ENCODE results near the gene MUC5B.

MUC5B gene

DNA sequence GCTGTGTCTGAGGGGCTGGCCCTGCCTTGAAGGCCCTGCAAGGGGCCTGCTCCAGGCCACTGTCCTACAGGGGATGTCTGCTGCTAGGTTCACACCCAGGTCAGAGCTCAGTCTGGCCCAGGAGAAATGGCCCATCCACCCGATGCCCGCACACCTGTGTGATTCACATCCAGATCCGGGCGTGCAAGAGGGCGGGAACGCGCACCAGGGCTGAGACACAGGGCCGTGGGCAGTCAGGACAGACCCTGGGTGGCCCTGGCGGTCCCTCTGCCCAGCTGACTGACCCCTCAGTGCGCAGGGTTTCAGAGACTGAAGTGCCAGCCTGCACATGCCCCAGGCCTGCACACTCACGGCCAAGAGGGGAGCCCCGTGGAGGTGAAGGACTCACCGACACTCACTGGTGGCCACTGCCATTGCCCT lies 79.2 kb downstream of the MUC5B start:
- Mint-ChIP-seq H3K4me1 (peaks cover 34 to 56% of the 10 kb centered on the region in 2 donors), H3K27me3 (no peaks in the 10 kb centered on the region), H3K36me3 (peaks cover 12 to 47% of the 10 kb centered on the region in 2 donors), H3K9me3 (no peaks in the 10 kb centered on the region), H3K27ac (peak overlapping the region; percentile 42), H3K4me3 (no peak overlapping the region)
- DNase-seq (no peak), ATAC-seq (replicated peaks) (no peak)

DNA sequence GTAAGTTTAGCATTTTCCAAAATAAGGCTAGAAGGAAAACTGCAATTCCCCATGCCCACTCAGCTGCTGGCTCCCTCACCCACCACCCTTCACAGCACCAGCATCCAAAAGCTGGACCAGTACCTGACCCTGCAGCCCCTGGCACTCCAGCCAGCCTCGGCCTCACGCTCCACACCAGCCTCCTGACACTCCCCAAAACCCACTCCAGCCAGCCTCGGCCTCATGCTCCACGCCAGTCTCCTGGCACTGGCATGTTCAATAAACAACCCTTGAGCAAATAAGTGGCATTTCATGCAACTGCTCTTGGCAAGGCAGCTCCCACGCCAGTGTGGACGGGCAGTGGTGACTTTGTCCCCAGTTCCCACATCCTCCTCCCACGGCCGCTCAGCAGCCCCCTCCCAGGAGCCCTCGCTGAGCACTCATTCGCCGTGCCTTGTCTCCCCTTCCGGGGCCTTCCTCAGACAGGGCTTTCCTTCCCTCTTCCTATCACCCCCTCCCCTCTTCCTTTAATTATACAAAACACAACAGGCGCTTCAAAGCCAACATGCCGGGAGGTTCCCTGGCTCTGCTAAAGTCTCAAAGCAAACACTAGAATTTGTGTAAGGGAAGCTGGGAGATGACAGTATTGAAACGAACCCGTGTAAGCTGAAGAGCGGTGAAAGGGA lies 79.7 kb downstream of the MUC5B start:
- Mint-ChIP-seq H3K27ac (peak overlapping the region; percentile 14), H3K4me1 (peaks cover 39 to 61% of the 10 kb centered on the region in 2 donors), H3K36me3 (peaks cover 12 to 51% of the 10 kb centered on the region in 2 donors), H3K9me3 (no peaks in the 10 kb centered on the region), H3K27me3 (no peaks in the 10 kb centered on the region), H3K4me3 (no peak overlapping the region)
- DNase-seq (no peak), ATAC-seq (replicated peaks) (no peak)

DNA sequence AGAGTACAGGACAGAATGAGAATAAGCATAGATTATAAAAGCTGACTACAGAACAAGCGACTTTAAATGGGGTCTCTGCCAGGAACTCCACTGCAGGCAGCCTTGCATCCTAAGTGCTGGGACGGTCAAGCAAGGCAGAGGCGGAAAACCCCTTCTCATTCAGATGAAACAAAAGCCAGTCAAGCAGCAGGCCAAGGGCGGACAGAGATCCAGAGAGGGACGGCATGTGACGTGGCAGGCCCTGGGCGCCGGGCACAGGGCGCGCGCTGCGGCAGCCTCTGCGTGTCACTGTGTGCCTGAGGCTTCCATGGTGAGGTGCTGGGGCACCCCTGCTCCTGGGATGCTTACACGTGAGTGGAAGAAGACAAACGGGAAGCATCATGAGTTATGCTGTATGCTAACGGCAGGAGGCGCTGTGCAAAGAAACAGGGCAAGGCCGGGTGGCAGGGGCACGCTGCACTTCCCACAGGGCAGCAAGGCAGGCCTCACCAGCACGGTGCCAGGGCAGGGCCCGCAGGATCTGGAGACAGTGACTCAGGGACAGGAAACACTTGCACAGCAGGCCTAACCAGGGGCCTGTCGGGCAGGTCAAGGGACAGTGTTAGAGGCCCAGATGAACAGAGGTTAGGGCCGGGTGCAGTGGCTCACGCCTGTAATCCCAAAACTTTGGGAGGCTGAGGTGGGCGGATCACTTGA lies 80.4 kb downstream of the MUC5B start:
- Mint-ChIP-seq H3K36me3 (peaks cover 11 to 48% of the 10 kb centered on the region in 2 donors), H3K9me3 (no peaks in the 10 kb centered on the region), H3K4me3 (no peak overlapping the region), H3K27ac (peak overlapping the region; percentile 20), H3K27me3 (no peaks in the 10 kb centered on the region), H3K4me1 (peaks cover 42 to 65% of the 10 kb centered on the region in 2 donors)
- ATAC-seq (replicated peaks) (no peak), DNase-seq (no peak)

DNA sequence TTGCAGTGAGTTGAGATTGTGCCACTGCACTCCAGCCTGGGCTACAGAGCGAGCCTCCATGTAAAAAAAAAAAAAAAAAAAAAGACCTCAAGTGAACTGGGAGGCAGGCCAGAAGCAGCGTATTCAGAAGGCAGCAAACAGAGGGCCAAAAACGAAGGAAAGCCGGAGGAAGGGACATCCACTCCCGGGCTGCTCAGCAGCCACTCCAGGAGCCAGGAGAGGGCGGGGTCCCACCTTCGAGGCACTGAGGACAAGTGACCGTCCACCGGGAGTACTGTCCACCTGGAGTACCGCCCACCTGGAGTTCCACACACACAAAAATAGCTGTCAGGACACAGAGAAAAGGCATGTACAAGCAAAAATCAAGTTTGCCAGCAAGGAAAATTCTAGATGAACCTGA lies 81.1 kb downstream of the MUC5B start:
- ATAC-seq (replicated peaks) (no peak), DNase-seq (no peak)
- Mint-ChIP-seq H3K4me3 (no peak overlapping the region), H3K27ac (no peak overlapping the region), H3K36me3 (peaks cover 9 to 42% of the 10 kb centered on the region in 2 donors), H3K27me3 (no peaks in the 10 kb centered on the region), H3K4me1 (peaks cover 42 to 65% of the 10 kb centered on the region in 2 donors), H3K9me3 (no peaks in the 10 kb centered on the region)

DNA sequence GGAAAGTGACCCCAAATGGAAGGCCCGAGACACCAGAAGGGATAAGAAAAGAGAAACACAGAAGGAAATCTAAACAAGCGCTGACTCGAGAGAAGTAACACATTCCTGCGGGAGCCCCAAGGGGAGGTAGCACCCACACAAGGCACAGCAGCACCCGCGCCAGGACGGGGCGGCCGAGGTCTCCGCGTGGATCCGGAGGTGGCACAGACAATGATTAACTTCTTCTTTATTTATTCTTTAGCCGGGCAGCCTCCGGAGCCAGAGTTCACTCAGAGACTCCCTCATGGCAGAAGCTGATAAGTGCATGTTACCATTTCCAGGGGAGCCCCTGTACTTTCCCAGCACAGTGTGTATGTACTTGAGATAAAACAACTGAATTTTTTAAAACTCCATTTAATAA lies 81.5 kb downstream of the MUC5B start:
- DNase-seq (no peak), ATAC-seq (replicated peaks) (no peak)
- H3K9me3 Mint-ChIP-seq: no peaks in the 10 kb centered on the region
- H3K27ac Mint-ChIP-seq: no peak overlapping the region
- no peaks in the 10 kb centered on the region for H3K27me3 Mint-ChIP-seq
- peaks cover 41 to 65% of the 10 kb centered on the region in 2 donors for H3K4me1 Mint-ChIP-seq
- peaks cover 9 to 42% of the 10 kb centered on the region in 2 donors for H3K36me3 Mint-ChIP-seq
- H3K4me3 Mint-ChIP-seq: no peak overlapping the region

DNA sequence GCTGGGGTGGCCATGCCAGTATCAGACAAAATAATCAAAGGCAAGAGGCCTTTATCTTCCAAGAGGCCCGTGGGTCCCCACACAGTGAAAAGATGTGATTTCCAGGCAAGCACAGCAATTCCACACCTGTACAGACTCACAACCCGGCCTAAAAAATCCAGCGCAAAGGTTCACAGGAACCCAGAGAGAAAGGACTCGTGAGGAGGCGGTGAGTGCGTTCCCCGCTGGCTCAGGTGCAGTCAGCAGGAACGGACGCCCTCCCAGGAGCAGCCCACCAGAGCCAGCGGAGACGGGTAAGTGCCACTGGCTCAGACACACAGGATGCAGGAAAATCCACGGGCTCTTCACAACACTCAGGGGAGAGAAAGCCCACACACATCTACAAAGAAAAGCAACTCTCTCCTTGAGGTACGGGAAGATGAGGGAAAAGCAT lies 82.2 kb downstream of the MUC5B start:
- no peaks in the 10 kb centered on the region for H3K9me3 Mint-ChIP-seq
- no peak for ATAC-seq (replicated peaks)
- H3K4me1 Mint-ChIP-seq: peaks cover 41 to 65% of the 10 kb centered on the region in 2 donors
- no peaks in the 10 kb centered on the region for H3K27me3 Mint-ChIP-seq
- DNase-seq: no peak
- H3K4me3 Mint-ChIP-seq: no peak overlapping the region
- peak overlapping the region; percentile 62 for H3K27ac Mint-ChIP-seq
- peaks cover 9 to 38% of the 10 kb centered on the region in 2 donors for H3K36me3 Mint-ChIP-seq

DNA sequence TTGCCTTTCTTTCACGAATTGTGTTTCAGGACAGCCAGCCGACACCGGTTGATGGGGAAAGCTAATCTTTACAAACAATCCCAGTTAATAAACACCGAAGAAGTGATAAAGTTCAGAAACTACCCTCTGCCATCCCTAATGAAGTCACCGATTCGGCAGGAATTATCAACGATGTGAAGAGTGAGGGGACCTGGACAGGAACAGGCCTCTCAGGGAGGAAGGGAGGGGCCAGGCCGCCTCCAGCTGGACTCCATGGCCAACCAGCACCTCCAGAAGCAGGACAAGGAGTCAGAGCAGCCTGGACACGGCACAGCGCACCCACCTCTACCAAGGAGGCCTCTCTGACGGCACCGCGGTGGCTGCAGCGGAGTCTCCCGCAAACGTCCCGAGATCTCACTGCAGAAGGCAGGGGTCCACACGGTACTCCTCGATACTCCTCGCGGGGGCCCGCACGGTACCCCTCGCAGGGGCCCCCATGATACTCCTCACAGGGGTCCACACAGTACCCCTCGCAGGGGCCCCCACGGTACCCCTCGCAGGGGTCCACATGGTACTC lies 82.7 kb downstream of the MUC5B start:
- H3K4me3 Mint-ChIP-seq: no peak overlapping the region
- H3K27ac Mint-ChIP-seq: no peak overlapping the region
- H3K4me1 Mint-ChIP-seq: peaks cover 39 to 68% of the 10 kb centered on the region in 2 donors
- no peak for ATAC-seq (replicated peaks)
- H3K36me3 Mint-ChIP-seq: peaks cover 9 to 40% of the 10 kb centered on the region in 2 donors
- peaks cover 0 to 2% of the 10 kb centered on the region in 2 donors for H3K9me3 Mint-ChIP-seq
- no peak for DNase-seq
- H3K27me3 Mint-ChIP-seq: no peaks in the 10 kb centered on the region

DNA sequence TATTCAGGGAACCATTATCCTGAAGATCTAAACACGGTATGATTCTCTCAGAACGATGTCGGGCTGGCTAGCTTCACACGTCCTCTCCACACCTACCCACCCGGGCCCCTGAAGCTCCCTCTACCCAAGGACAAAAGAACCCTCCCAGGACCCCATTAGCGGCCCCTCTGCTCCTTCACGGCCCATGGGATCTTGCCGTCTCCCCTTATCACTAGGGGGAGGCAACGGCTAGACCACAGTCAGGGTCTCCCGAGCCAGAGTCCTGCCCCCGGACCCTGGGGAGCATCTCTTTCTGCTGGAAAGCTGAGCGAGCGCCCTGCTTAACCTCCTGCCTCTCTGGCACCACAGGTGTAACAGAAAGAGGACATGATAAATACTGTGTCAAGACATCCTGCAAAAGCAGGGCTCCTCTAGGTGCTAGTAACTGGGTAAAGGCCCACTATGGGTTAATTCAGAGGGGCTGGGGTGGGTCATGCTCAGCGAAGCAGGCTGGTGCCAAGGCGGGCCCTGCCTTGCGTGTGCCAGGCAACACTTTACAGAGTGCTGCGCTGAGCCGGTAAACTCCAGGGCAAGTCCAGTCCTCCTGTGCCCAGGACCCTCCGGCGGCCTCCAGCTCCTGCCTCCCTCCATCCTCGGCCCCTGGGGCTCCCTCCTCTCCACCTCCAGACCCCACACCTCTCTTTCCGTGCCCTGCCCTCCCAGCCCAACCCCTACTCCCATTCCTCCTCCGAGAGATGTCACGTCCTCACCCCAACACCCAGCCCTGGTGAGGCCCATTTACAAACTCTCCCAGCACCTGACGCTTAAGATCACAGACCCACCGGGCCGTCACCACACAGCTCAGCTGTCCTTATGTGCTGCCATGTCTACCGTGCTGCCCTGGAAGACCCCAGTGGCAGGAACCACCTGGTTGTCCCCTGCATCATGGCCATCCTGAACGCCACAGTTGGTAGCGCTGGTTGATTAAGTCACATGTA lies 83.6 kb downstream of the MUC5B start:
- ATAC-seq (replicated peaks) (no peak), DNase-seq (no peak)
- Mint-ChIP-seq H3K4me3 (peak overlapping the region; percentile 87 to 90), H3K36me3 (peaks cover 8 to 41% of the 10 kb centered on the region in 2 donors), H3K9me3 (peaks cover 4 to 5% of the 10 kb centered on the region in 2 donors), H3K4me1 (peaks cover 45 to 75% of the 10 kb centered on the region in 2 donors), H3K27me3 (no peaks in the 10 kb centered on the region), H3K27ac (peak overlapping the region; percentile 93)

DNA sequence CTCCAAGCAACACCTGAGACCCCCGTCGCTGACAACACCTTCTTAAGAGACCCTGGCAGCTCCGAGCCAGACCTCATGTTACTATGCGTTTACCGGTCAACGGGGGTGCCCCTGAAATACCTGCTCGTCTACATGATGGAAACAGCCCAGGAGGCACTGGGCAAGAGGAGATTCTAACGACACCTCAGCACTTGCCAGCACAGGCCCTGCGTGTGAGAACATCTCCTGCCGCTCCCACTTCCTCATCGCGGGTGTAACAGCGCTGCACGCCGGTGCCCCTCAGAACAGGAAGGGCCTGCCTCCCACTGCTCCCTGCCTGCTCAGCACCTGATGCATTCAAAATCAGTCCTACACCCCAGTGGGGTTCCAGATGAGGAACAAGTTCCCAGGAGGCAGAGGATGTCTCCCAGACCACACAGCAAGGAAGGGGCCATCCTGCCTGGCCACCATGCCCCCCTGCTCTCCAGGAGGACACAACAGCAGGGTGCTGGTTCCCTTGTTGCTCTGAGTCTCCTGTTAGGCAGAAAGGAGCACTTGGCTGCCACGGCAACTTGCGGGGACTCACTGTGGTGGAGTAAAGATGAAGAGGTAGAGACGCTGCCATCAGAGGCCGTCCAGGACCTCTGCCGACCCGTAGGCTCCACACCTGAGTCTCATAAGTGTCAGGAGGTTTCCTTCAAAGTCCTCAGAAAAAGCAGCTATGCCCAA lies 84.5 kb downstream of the MUC5B start:
- ATAC-seq (replicated peaks) (peak; percentile 64 to 68), DNase-seq (peak; percentile 59)
- Mint-ChIP-seq H3K36me3 (peaks cover 7 to 42% of the 10 kb centered on the region in 2 donors), H3K27me3 (no peaks in the 10 kb centered on the region), H3K4me3 (peak overlapping the region; percentile 87 to 90), H3K4me1 (peaks cover 44 to 73% of the 10 kb centered on the region in 2 donors), H3K27ac (peak overlapping the region; percentile 93), H3K9me3 (peaks cover 9 to 10% of the 10 kb centered on the region in 2 donors)

DNA sequence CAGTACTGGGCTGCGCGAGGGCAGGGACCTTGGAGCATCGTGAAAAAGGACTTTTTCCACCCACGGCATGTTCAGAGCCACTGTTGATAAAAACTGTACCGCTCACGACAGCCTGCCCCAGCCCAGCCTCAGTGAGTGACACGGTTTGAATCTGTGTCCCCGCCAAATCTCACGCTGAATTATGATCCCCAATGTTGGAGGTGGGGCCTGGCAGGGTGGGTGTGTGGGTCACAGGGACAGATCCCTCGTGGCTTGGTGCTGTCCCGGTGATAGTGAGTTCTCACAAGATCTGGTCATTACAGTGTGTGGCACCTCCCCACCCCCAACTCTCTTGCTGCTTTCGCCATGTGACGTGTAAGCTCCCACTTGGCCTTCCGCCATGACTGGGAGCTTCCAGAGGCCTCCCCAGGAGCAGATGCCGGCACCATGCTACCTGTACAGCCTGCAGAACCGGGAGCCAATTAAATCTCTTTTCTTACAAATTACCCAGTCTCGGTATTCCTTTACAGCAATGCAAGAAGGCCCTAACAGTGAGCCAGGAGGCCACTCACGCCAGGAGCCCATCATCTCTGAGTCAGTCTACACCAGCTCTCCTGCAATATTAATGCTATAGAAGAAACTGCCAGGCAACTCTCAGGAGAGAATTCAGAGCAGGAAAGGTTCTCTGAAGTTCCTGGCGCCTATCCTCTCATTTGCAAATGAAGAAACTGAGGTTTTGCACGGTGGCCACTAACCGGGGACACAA lies 85.3 kb downstream of the MUC5B start:
- Mint-ChIP-seq H3K9me3 (peaks cover 11 to 12% of the 10 kb centered on the region in 2 donors), H3K4me1 (peaks cover 39 to 64% of the 10 kb centered on the region in 2 donors), H3K27me3 (no peaks in the 10 kb centered on the region), H3K27ac (peak overlapping the region; percentile 93), H3K36me3 (peaks cover 7 to 38% of the 10 kb centered on the region in 2 donors), H3K4me3 (peak overlapping the region; percentile 87 to 90)
- ATAC-seq (replicated peaks) (no peak), DNase-seq (no peak)

DNA sequence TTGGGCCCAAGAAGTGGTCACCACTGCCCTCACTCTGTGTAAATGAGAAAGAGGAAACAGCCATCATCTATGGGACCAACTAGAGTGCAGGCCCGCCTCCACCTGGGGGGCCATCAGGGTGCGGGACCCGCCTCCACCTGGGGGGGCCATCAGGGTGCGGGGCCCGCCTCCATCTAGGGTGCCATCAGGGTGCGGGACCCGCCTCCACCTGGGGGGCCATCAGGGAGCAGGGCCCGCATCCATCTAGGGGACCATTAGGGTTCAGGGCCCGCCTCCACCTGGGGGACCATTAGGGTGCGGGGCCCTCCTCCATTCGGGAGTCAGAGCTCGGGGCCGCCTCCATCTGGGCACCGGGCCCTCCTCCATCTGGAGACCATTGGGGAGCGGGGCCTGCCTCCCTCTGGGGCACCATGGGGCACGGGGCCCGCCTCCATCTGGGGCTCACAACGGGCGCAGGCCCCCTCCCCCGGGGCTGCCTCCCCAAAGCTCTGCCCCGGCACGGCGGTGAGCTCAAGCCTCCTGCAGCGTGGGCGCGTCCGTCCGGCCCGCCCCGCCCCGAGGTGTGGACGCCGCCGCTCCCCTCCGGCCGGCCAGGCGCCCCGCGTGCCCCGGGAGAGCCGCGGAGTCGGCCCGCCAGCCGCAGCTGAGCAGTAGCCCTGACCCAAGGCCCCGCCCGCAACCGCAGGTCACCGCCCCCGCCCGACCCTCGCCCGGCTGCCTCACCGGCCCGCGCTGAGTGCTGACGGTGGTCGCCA lies 86.1 kb downstream of the MUC5B start:
- Mint-ChIP-seq H3K4me1 (peaks cover 35 to 57% of the 10 kb centered on the region in 2 donors), H3K9me3 (peaks cover 12 to 13% of the 10 kb centered on the region in 2 donors), H3K36me3 (peaks cover 4 to 37% of the 10 kb centered on the region in 2 donors), H3K27me3 (no peaks in the 10 kb centered on the region), H3K27ac (peak overlapping the region; percentile 90), H3K4me3 (peak overlapping the region; percentile 87 to 90)
- peak; percentile 29 to 38 for ATAC-seq (replicated peaks)
- DNase-seq: no peak

Data from stimulated activated naive B cell treated with anti-CD40 and anti-IgM and Interleukin-4, amounts not matched to agents 10 μg/mL and 1 μg/mL and 100 μg/mL, for 72 hours (primary cell).